BLaER1 treated with 17β-estradiol and CSF1 and Interleukin-3, amounts not matched to agents 10 nM and 100 nM (cell line): ENCODE measurements around the gene IGFL2.
"Not testable (repeated sequence)": the region's sequence is repeated elsewhere in the genome, so short reads cannot be mapped to it uniquely, and the experiment has no call there.

ENCODE experiments used
- H3K27ac ChIP-seq, 11 experiments: shearing (Covaris generic); formaldehyde crosslinking; 2 replicates each; pipeline ENCODE4 v1.8.1; 2022
- H3K27me3 ChIP-seq, 11 experiments: shearing (Covaris generic); formaldehyde crosslinking; 2 replicates each; pipeline ENCODE4 v1.8.1; 2022
- H3K36me3 ChIP-seq, 11 experiments: shearing (Covaris generic); formaldehyde crosslinking; 2 replicates each; pipeline ENCODE4 v1.8.1; 2022
- H3K4me1 ChIP-seq, 10 experiments: shearing (Covaris generic); formaldehyde crosslinking; 2 replicates each; pipeline ENCODE4 v1.8.1; 2022
- H3K4me2 ChIP-seq, 11 experiments: shearing (Covaris generic); formaldehyde crosslinking; 2 replicates each; pipeline ENCODE4 v1.8.1; 2022
- H3K4me3 ChIP-seq, 10 experiments: shearing (Covaris generic); formaldehyde crosslinking; 2 replicates each; pipeline ENCODE4 v1.8.1; 2022
- H3K9ac ChIP-seq, 11 experiments: shearing (Covaris generic); formaldehyde crosslinking; 2 replicates each; pipeline ENCODE4 v1.8.1; 2022
- H3K9me3 ChIP-seq, 11 experiments: shearing (Covaris generic); formaldehyde crosslinking; replicated peaks in 1 of 11; 2 replicates each; pipeline ENCODE4 v1.8.1; 2022
- H4K20me1 ChIP-seq, 11 experiments: shearing (Covaris generic); formaldehyde crosslinking; 2 replicates each; pipeline ENCODE4 v1.8.1; 2022
- Cebpa-rat ChIP-seq, 11 experiments: shearing (Covaris generic); IDR thresholded peaks; 2 replicates each; pipeline ENCODE4 v1.8.1; 2022

IGFL2 gene

DNA sequence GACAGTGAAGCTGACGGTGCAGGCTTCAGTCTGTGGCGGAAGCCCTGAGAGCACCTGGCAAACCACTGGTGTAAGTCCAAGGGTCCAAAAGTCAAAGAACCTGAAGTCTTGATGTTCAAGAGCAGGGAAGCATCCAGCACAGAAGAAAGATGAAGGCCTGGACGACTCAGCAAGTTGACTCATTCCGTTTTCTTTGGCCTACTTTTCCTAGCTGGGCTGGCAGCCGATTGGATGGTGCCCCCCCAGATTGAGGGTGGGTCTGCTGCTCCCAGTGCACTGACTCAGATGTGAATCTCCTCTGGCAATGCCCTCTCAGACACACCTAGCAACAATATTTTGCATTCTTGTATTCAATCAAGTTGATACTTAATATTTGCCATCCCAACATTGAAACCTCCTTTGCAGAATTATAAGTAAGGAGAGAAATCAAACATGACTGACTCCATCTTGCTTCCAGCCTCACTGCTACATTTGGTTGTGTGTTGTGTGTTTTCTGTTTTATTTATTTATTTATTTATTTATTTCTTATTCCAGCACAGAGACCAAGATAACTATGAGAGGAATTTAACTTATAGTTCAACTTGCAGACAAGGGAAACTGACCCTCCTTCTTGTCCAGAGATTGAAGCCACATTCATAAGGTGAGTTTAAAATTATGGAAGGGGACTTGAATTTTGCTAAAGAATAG lies 32.8 kb downstream of the IGFL2 start:
- Histone ChIP-seq H3K27ac (peak overlapping the region in 1 of 11 experiments; percentile 26; a peak in 3 of 22 replicates), H3K9ac (0 out of 22 replicates have a peak overlapping the region, but pooled peaks of 1 of the 11 experiments have one; percentile 29), H3K4me1 (peaks cover 14 to 84% (median 25%) of the 10 kb centered on the region in 10 experiments), H3K4me2 (peak overlapping the region in 5 of 11 experiments; percentile 21 to 71 (median 54); a peak in 10 of 22 replicates), H3K27me3 (no peaks in the 10 kb centered on the region), H4K20me1 (no peaks in the 10 kb centered on the region), H3K36me3 (no peaks in the 10 kb centered on the region), H3K9me3 (peaks cover 0 to 12% (median 0%) of the 10 kb centered on the region in 11 experiments; a peak in 3 of 22 replicates), H3K4me3 (no peak overlapping the region)
- TF ChIP-seq Cebpa-rat (IDR thresholded peaks at IDR 0.05), result no peak

DNA sequence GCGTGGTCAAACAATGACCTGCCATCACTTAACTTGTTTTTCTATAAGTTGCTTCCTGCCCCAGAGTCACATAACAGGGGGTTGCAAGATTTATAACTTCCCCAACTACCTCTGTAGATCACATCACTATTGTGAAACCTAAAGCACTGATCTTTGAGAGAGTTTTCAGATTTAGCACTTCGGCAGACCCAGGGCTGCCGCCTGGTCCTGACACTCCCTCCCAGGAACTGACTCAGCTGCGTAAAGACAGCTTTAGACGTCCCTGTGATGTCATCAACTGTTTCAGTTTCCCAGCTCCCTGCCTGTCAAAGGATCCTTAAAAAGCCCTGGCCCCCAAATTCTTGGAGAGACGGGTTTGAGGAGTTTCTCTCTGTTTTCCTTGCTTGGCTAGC lies 33.3 kb downstream of the IGFL2 start:
- Histone ChIP-seq H3K36me3 (no peaks in the 10 kb centered on the region), H3K27me3 (0 out of 22 replicates have a peak, but pooled peaks cover 0 to 3% (median 0%) of the 10 kb centered on the region in 11 experiments), H3K9me3 (peaks cover 0 to 12% (median 0%) of the 10 kb centered on the region in 11 experiments; a peak in 3 of 22 replicates), H3K4me3 (no peak overlapping the region), H3K27ac (peak overlapping the region in 3 of 11 experiments; percentile 16 to 55 (median 51); a peak in 4 of 22 replicates), H3K4me2 (peak overlapping the region in 5 of 11 experiments; percentile 21 to 71 (median 54); a peak in 10 of 22 replicates), H4K20me1 (no peaks in the 10 kb centered on the region), H3K4me1 (peaks cover 15 to 84% (median 28%) of the 10 kb centered on the region in 10 experiments), H3K9ac (0 out of 22 replicates have a peak overlapping the region, but pooled peaks of 1 of the 11 experiments have one; percentile 29)
- TF ChIP-seq Cebpa-rat (IDR thresholded peaks at IDR 0.05), result no peak

DNA sequence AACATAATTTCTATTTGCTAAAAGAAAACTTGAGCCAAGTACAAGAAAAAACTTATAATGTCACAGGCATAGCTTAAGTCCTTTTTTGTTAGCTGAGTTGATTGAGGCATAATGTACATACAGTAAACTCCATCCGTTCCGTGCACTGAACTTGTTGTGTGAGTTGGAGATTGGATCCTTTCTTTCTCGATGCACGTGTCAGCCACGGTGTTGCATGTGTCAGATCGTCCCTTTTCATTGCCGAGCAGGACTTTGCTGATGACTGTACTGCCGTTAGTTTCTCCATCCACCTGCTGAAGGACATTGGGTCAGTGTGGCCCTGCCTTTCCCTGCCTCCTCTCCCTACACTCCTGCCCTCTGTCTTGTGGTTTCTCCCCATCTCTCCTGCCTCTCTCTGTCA lies 34.4 kb downstream of the IGFL2 start:
- peaks cover 0 to 9% (median 0%) of the 10 kb centered on the region in 11 experiments; a peak in 1 of 22 replicates for H3K27me3 ChIP-seq
- H3K9ac ChIP-seq, result no peak overlapping the region
- peaks cover 0 to 12% (median 0%) of the 10 kb centered on the region in 11 experiments; a peak in 3 of 22 replicates for H3K9me3 ChIP-seq
- H3K36me3 ChIP-seq, result no peaks in the 10 kb centered on the region
- peaks cover 15 to 89% (median 27%) of the 10 kb centered on the region in 10 experiments for H3K4me1 ChIP-seq
- no peak for TF ChIP-seq Cebpa-rat (IDR thresholded peaks at IDR 0.05)
- H4K20me1 ChIP-seq, result no peaks in the 10 kb centered on the region
- no peak overlapping the region for H3K4me3 ChIP-seq
- H3K27ac ChIP-seq, result peak overlapping the region in 1 of 11 experiments; percentile 85; a peak in 1 of 22 replicates
- H3K4me2 ChIP-seq, result peak overlapping the region in 2 of 11 experiments; percentile 34 to 81; a peak in 4 of 22 replicates

DNA sequence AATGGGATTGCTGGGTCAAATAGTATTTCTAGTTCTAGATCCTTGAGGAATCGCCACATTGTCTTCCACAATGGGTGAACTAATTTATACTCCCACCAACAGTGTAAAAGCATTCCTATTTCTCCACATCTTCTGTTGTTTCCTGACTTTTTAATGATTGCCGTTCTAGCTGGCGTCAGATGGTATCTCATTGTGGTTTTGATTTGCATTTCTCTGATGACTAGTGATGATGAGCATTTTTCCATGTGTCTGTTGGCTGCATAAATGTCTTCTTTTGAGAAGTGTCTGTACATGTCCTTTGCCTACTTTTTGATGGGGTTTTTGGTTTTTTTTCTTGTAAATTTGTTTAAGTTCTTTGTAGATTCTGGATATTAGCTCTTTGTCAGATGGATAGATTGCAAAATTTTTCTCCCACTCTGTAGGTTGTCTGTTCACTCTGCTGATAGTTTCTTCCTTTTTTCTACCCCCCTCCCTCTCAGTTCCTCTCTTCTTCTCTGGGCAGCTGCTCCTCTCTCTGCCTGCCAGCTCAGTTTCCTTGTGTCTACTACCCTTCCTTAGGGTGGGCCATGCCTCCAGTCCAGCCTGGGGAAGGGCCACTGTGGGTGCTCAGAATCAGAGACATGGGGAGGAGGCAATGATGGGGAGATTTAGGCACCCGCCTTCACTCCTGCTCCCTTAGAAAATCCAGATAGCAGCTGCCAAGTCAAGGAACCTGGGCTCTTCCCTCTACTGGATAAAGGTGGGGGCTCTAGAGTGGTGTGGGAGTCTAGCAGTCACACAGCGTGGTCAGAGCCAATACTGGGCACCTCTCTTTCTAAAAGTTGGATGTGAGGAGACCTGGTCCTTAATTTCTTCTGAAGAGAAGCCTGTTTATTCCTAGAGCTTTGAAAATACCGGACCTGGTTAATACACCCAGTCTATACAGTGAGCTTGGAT lies 37.0 kb downstream of the IGFL2 start:
- not testable (repeated sequence) for H3K4me3 ChIP-seq, H4K20me1 ChIP-seq, H3K36me3 ChIP-seq
- H3K4me1 ChIP-seq, result peaks cover 15 to 76% (median 27%) of the 10 kb centered on the region in 10 experiments
- peak overlapping the region; percentile 61 to 89 (median 76) for H3K4me2 ChIP-seq
- H3K27me3 ChIP-seq, result peaks cover 0 to 18% (median 0%) of the 10 kb centered on the region in 11 experiments; a peak in 7 of 22 replicates
- peak overlapping the region in 10 of 11 experiments; percentile 25 to 73 (median 52); a peak in 19 of 22 replicates for H3K9ac ChIP-seq
- H3K9me3 ChIP-seq, result peaks cover 0 to 12% (median 0%) of the 10 kb centered on the region in 11 experiments; a peak in 3 of 22 replicates
- peak overlapping the region; percentile 60 to 85 (median 72) for H3K27ac ChIP-seq

DNA sequence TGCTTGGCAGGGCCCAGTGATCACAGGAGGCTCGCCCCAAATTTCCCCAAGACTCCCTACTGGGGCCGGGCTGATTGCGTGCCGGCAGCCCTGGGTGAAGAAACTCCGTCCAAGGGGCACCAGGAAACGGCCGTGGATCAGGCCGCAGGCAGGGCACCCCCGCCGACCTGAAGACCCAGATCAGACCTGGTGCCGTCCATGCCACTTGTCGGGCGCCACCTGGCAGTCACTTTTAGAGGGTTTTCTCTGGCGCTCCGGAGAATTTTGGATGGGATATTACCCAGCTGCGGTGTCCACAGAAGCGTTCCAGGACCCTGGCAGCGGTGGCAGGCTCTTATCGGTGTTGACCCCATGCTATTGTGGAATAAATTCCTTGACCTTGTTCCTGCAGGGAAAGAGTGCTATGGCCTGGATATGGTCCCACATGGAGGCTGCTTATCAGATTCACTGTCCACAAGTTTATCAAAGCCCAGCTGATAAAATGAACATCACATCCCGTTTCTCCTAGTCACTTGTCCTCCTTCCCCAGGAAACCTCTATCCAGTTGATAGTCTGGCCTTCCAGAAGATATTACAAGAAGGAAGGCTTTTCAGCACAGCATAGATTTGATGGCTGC lies 38.2 kb downstream of the IGFL2 start:
- TF ChIP-seq Cebpa-rat (IDR thresholded peaks at IDR 0.05), result no peak
- Histone ChIP-seq H3K4me1 (peaks cover 15 to 71% (median 23%) of the 10 kb centered on the region in 10 experiments), H3K4me2 (peak overlapping the region; percentile 61 to 89 (median 76); a peak in 17 of 22 replicates), H3K4me3 (no peak overlapping the region), H4K20me1 (peaks cover 0 to 4% (median 0%) of the 10 kb centered on the region in 11 experiments; a peak in 1 of 22 replicates), H3K27ac (peak overlapping the region in 9 of 11 experiments; percentile 24 to 85 (median 72); a peak in 9 of 22 replicates), H3K9ac (peak overlapping the region in 2 of 11 experiments; percentile 63 to 73; a peak in 2 of 22 replicates), H3K9me3 (peaks cover 0 to 12% (median 0%) of the 10 kb centered on the region in 11 experiments; a peak in 3 of 22 replicates), H3K27me3 (peaks cover 0 to 29% (median 0%) of the 10 kb centered on the region in 11 experiments; a peak in 9 of 22 replicates), H3K36me3 (no peaks in the 10 kb centered on the region)

DNA sequence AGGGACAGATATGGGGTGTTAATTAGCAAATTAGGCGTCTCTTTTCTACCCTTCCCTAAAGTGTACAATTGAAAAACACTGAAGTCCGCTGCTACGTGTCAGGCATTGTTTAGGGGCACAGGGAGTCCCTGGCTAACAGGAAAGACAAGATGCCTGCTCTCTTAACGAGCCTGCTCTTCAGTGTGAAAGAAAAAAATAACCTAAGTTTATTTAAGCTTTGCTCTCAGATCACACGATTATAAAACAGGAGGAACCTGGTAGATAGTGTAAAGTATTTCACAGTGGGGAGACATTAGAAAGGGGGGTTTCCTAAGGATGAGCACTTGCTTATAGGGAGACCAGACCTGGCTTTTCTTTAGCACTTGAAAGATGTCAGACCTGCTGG lies 38.7 kb downstream of the IGFL2 start:
- H3K4me2 ChIP-seq, result peak overlapping the region in 2 of 11 experiments; percentile 76 to 81; a peak in 2 of 22 replicates
- H3K4me3 ChIP-seq, result no peak overlapping the region
- no peak for TF ChIP-seq Cebpa-rat (IDR thresholded peaks at IDR 0.05)

DNA sequence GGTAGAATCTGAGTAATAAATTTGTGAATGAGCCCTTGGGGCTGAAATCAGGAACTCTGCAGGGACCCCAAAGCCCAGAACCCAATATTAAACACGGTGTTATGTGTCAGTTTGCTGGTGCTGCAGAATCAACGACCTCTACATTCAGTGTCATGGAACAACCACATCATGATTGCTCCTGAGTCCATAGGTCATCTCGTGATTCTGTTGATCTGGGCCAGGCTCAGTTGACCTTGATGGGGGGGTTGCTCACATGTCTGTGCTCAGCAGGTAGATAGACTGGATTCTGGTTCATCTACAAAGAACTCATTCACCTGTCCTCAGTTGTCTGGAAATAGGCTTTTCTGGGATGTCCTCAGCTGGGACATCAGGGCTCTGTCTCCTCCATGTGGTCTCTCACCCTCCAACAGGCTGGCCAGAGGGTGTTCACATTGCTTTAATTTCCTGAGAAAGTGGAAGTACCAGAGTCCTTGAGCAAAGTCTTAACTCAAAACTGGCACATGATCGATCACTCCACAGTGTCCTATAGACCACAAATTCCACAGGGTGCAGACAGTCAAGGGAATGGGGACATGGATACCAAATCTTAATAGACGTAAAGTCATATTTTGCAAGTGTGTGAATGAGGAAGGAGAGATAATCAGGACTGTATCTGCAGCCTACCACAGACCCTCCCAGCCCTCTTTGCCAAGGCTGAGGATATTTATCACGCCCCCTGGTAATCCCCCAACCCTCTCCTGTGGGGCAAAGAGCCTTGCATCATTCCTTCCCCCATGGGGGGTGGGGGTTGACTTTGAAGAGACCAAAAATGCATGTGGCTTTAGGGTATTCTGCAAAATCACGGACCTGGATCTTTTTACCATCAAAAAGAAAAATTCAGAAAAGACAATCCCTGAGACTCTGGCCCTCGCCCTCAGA lies 42.2 kb downstream of the IGFL2 start:
- H3K9me3 ChIP-seq, result no peaks in the 10 kb centered on the region
- H3K27ac ChIP-seq, result no peak overlapping the region
- TF ChIP-seq Cebpa-rat (IDR thresholded peaks at IDR 0.05), result no peak
- H3K4me2 ChIP-seq, result peak overlapping the region in 2 of 11 experiments; percentile 25 to 30; a peak in 2 of 22 replicates
- peaks cover 0 to 4% (median 0%) of the 10 kb centered on the region in 11 experiments; a peak in 1 of 22 replicates for H4K20me1 ChIP-seq
- H3K4me3 ChIP-seq, result no peak overlapping the region
- peaks cover 0 to 35% (median 0%) of the 10 kb centered on the region in 11 experiments; a peak in 9 of 22 replicates for H3K27me3 ChIP-seq
- peaks cover 7 to 60% (median 27%) of the 10 kb centered on the region in 10 experiments for H3K4me1 ChIP-seq
- no peaks in the 10 kb centered on the region for H3K36me3 ChIP-seq
- no peak overlapping the region for H3K9ac ChIP-seq

More for the DNA sequence above, 38.7 kb downstream of the IGFL2 start:
- Histone ChIP-seq H3K4me1 (peaks cover 15 to 66% (median 20%) of the 10 kb centered on the region in 10 experiments), H3K9me3 (peaks cover 0 to 12% (median 0%) of the 10 kb centered on the region in 11 experiments; a peak in 3 of 22 replicates), H3K27ac (0 out of 22 replicates have a peak overlapping the region, but pooled peaks of 1 of the 11 experiments have one; percentile 72), H3K27me3 (peaks cover 0 to 30% (median 0%) of the 10 kb centered on the region in 11 experiments; a peak in 9 of 22 replicates), H3K9ac (no peak overlapping the region), H4K20me1 (peaks cover 0 to 4% (median 0%) of the 10 kb centered on the region in 11 experiments; a peak in 1 of 22 replicates), H3K36me3 (no peaks in the 10 kb centered on the region)
